Neuronal stem cell (in vitro differentiated cells): Measurements from ENCODE around the gene TGDS.
A peak's percentile ranks its signal among the peaks of the same experiment; 100 is the strongest.

Source experiments
- DNase-seq: peaks from one replicate; pipeline ENCODE4 v3.0.0-alpha.2; 2013; ENCODE audit warnings: low spot score
- H2AFZ ChIP-seq: one replicate; pipeline ENCODE4 v1.6.1; 2013; ENCODE audit warnings: mild to moderate bottlenecking, low read length, inconsistent platforms
- H2AK5ac ChIP-seq: 2 replicates; pipeline ENCODE4 v1.6.1; 2013; ENCODE audit warnings: low read depth, mild to moderate bottlenecking, inconsistent platforms, low read length, moderate library complexity, mixed read lengths
- H2BK120ac ChIP-seq: 2 replicates; pipeline ENCODE4 v1.6.1; 2013; ENCODE audit warnings: low read depth, mild to moderate bottlenecking, inconsistent platforms, low read length, moderate library complexity, mixed read lengths
- H2BK12ac ChIP-seq: one replicate; pipeline ENCODE4 v1.6.1; 2013; ENCODE audit warnings: low read length, inconsistent platforms
- H2BK15ac ChIP-seq: 2 replicates; pipeline ENCODE4 v1.6.1; 2013; ENCODE audit warnings: mild to moderate bottlenecking, low read length, inconsistent platforms, mixed read lengths
- H2BK5ac ChIP-seq: one replicate; pipeline ENCODE4 v1.6.1; 2013; ENCODE audit warnings: inconsistent platforms, mild to moderate bottlenecking, low read length, moderate library complexity
- H3K14ac ChIP-seq: one replicate; pipeline ENCODE4 v1.6.1; 2013; ENCODE audit warnings: low read length, inconsistent platforms
- H3K18ac ChIP-seq: 2 replicates; pipeline ENCODE4 v1.6.1; 2013; ENCODE audit warnings: low read length, inconsistent platforms
- H3K23ac ChIP-seq: 2 replicates; pipeline ENCODE4 v1.6.1; 2013; ENCODE audit warnings: low read depth, mild to moderate bottlenecking, mixed read lengths, low read length, inconsistent platforms; ENCODE audit not compliant: poor library complexity
- H3K27ac ChIP-seq: replicated peaks from 3 replicates; pipeline ENCODE4 v1.5.1; 2013; ENCODE audit warnings: low read length, inconsistent platforms
- H3K27me3 ChIP-seq, 3 experiments: 2 replicates each; pipeline ENCODE4 v1.6.1; 2013; ENCODE audit warnings: low read length in 3 of 3, mild to moderate bottlenecking in 2 of 3, inconsistent platforms in 1 of 3, low read depth in 1 of 3, mixed read lengths in 1 of 3, moderate library complexity in 1 of 3; ENCODE audit not compliant: control insufficient read depth in 3 of 3, insufficient read depth in 3 of 3
- H3K36me3 ChIP-seq, 2 donors: replicated peaks in 1 of 2; 2 replicates each; pipeline ENCODE4 v1.6.1; 2013; ENCODE audit warnings: low read length in 2 of 2; ENCODE audit not compliant: control insufficient read depth in 2 of 2, insufficient read depth in 2 of 2
- H3K4ac ChIP-seq: 2 replicates; pipeline ENCODE4 v1.6.1; 2013; ENCODE audit warnings: inconsistent platforms, mild to moderate bottlenecking, low read length, moderate library complexity
- H3K4me1 ChIP-seq, 2 donors: 1 replicate in 1 of 2; 2 replicates in 1 of 2; pipeline ENCODE4 v1.6.1; 2013; ENCODE audit warnings: low read length in 2 of 2, low read depth in 1 of 2; ENCODE audit not compliant: control insufficient read depth in 2 of 2, insufficient read depth in 1 of 2
- H3K4me2 ChIP-seq: one replicate; pipeline ENCODE4 v1.6.1; 2013; ENCODE audit warnings: mild to moderate bottlenecking, low read length, inconsistent platforms; ENCODE audit not compliant: insufficient read depth, poor library complexity, severe bottlenecking
- H3K4me3 ChIP-seq, 2 donors: 2 replicates each; pipeline ENCODE4 v1.5.1; 2013; ENCODE audit warnings: low read length in 2 of 2, mild to moderate bottlenecking in 2 of 2, inconsistent platforms in 1 of 2, moderate library complexity in 1 of 2
- H3K79me1 ChIP-seq: one replicate; pipeline ENCODE4 v1.6.1; 2013; ENCODE audit warnings: low read depth, mild to moderate bottlenecking, inconsistent platforms, low read length, moderate library complexity
- H3K9ac ChIP-seq: one replicate; pipeline ENCODE4 v1.6.1; 2013; ENCODE audit warnings: mild to moderate bottlenecking, low read depth, low read length, inconsistent platforms; ENCODE audit not compliant: poor library complexity
- H3K9me3 ChIP-seq, 2 donors: replicated peaks in 1 of 2; 2 replicates each; pipeline versions ENCODE3 to v1.6.1; 2013; ENCODE audit warnings: low read length in 2 of 2, mild to moderate bottlenecking in 2 of 2, inconsistent platforms in 1 of 2, low read depth in 1 of 2, mixed read lengths in 1 of 2, moderate library complexity in 1 of 2; ENCODE audit not compliant: control insufficient read depth in 2 of 2, insufficient read depth in 1 of 2
- H4K8ac ChIP-seq: one replicate; pipeline ENCODE4 v1.6.1; 2013; ENCODE audit warnings: low read depth, mild to moderate bottlenecking, inconsistent platforms, low read length, moderate library complexity
- H4K91ac ChIP-seq: one replicate; pipeline ENCODE4 v1.6.1; 2013; ENCODE audit warnings: low read length, low read depth, mild to moderate bottlenecking, inconsistent platforms; ENCODE audit not compliant: poor library complexity
- WGBS, 2 donors: extraction: QIAGEN DNeasy Blood & Tissue Kit; methylation state at CpG; one replicate each; pipeline ENCODE4 v1.1.7; 2013; ENCODE audit warnings: missing lambda C conversion rate in 2 of 2, mixed read lengths in 1 of 2; ENCODE audit not compliant: insufficient read length in 2 of 2, insufficient replicate concordance in 1 of 2; ENCODE audit errors: extremely low coverage in 2 of 2; 5-methylcytosine and 5-hydroxymethylcytosine counted together

TGDS gene

DNA sequence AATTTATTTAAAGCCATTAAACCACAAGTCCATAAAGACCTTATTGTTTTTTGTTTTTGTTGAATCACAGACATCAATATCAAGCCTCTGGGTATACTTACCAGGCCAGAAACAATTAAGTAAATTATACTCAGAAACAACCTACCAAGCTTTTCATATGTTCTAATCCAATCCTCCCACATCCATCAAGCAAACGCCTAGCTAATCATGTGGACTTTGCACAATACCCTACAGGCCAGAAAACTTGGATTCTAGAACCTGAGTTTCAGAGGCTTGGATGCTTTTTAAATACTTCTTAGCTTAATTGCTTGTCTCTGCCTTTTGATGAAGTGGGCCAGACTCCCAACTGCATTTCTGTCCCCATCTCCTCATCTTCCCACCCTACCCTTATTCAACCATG, 39.9 kb downstream of the TGDS start:
- Histone ChIP-seq H2BK15ac (no peak overlapping the region), H3K18ac (no peak overlapping the region), H2AFZ (no peak overlapping the region), H4K91ac (no peak overlapping the region), H4K8ac (no peak overlapping the region), H3K4me2 (no peak overlapping the region), H3K23ac (no peak overlapping the region), H3K4me1 (peaks cover 0 to 10% of the 10 kb centered on the region in 2 donors), H2BK5ac (no peak overlapping the region), H3K27ac (no peak overlapping the region), H2BK120ac (no peak overlapping the region), H3K4ac (no peak overlapping the region), H3K14ac (no peak overlapping the region), H3K9me3 (no peaks in the 10 kb centered on the region), H2BK12ac (no peak overlapping the region), H2AK5ac (no peak overlapping the region), H3K79me1 (no peaks in the 10 kb centered on the region), H3K36me3 (no peaks in the 10 kb centered on the region), H3K9ac (no peak overlapping the region), H3K4me3 (no peak overlapping the region), H3K27me3 (peaks cover 0 to 3% (median 0%) of the 10 kb centered on the region in 3 experiments)
- WGBS, 2 donors: no CpG with 5 or more reads among the region's 1 CpG
- no peak for DNase-seq

DNA sequence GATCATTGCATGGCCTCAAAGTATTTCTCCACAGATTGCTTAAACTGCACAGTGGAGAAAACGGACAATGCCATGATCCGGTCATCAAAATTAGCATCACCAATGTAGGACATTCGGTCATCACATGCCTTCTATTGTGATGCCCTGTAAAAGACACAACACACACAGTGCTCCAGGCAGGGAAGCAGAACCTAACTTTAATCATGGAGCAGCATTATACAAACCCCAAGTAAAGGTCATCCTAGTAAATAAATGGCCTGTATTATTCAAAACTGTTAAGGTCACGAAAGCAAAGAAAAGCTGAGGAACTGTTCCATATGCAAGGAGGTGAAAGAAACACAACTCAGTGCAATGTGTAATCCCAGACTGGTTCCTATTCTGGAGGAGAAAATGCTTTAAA, 42.2 kb downstream of the TGDS start:
- Histone ChIP-seq H2BK120ac (no peak overlapping the region), H3K4me1 (peaks cover 0 to 10% of the 10 kb centered on the region in 2 donors), H3K36me3 (no peaks in the 10 kb centered on the region), H3K4ac (no peak overlapping the region), H2BK5ac (no peak overlapping the region), H2BK15ac (no peak overlapping the region), H3K4me2 (no peak overlapping the region), H3K4me3 (no peak overlapping the region), H3K9ac (no peak overlapping the region), H3K27ac (no peak overlapping the region), H4K91ac (no peak overlapping the region), H3K27me3 (peaks cover 0 to 3% (median 0%) of the 10 kb centered on the region in 3 experiments), H2AFZ (peak overlapping the region; percentile 1), H3K14ac (no peak overlapping the region), H3K23ac (no peak overlapping the region), H2BK12ac (no peak overlapping the region), H2AK5ac (no peak overlapping the region), H3K18ac (no peak overlapping the region), H4K8ac (no peak overlapping the region), H3K9me3 (no peaks in the 10 kb centered on the region), H3K79me1 (no peaks in the 10 kb centered on the region)
- WGBS, 2 donors: no CpG with 5 or more reads among the region's 4 CpGs
- no peak for DNase-seq

DNA sequence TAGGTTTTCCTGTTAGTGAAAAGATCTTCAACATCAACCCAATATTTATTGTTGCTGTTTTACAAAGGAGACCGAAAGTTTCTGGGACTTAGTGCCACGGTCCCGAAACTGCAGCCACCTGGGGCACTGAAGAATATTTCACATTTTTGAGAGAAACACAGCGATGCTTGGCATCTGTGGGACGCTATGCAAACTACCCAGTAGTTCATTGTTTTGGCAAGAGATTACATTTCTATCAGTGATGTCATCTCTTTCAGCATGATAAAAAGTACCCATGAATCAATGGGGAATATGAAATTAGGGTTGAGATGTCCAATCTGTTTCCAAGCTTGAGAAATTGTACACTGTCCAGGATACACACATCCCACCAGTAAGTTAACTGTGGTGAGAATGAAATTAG, 43.9 kb downstream of the TGDS start:
- Histone ChIP-seq H2BK15ac (no peak overlapping the region), H2BK5ac (no peak overlapping the region), H3K9me3 (no peaks in the 10 kb centered on the region), H3K36me3 (no peaks in the 10 kb centered on the region), H3K4ac (no peak overlapping the region), H3K79me1 (no peaks in the 10 kb centered on the region), H4K91ac (no peak overlapping the region), H3K4me3 (no peak overlapping the region), H3K9ac (no peak overlapping the region), H3K23ac (no peak overlapping the region), H4K8ac (no peak overlapping the region), H2AK5ac (no peak overlapping the region), H3K4me1 (peaks cover 4 to 10% of the 10 kb centered on the region in 2 donors), H3K27me3 (peaks cover 0 to 3% (median 0%) of the 10 kb centered on the region in 3 experiments), H2BK120ac (no peak overlapping the region), H3K14ac (no peak overlapping the region), H2AFZ (no peak overlapping the region), H2BK12ac (no peak overlapping the region), H3K4me2 (no peak overlapping the region), H3K27ac (no peak overlapping the region), H3K18ac (no peak overlapping the region)
- WGBS, 2 donors: no CpG with 5 or more reads among the region's 5 CpGs
- DNase-seq: no peak

DNA sequence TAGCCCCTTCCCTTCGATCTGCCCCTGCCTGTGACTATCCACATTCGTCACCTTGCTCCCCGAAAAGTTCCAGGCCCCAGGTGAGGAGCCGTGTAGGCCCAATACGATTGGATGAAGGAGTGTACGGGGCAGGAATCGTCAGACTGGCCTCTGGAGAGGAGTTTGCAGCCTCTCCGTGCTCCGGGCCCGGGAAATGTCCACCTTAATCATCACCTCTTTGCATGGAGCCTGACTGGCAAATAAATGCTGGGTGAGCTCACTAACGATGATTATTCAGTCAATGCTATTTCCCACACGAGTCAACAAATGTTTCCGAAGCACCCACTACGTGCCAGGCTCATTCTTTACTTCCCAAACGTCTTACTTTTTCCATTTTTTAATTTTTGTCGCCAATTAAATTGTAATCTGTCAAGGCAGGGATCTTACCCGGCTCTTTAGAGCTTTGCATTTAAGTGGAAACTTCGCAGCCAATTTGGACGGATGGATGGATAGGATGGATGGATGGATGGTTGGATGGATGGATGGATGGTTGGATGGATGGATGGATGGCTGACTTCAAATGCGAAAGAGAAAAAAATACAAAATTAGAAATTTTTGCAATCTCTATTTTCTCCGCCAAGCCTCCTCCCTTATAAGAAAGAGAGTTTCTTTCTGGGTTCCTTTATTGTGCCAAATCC, 45.8 kb downstream of the TGDS start:
- Histone ChIP-seq H2BK15ac (peak overlapping the region; percentile 59), H3K4me1 (peaks cover 10 to 17% of the 10 kb centered on the region in 2 donors), H3K27ac (peak overlapping the region; percentile 90), H3K4ac (no peak overlapping the region), H4K91ac (no peak overlapping the region), H2AK5ac (no peak overlapping the region), H3K36me3 (no peaks in the 10 kb centered on the region), H3K4me3 (peak overlapping the region; percentile 65 to 85), H3K79me1 (no peaks in the 10 kb centered on the region), H3K9me3 (no peaks in the 10 kb centered on the region), H2BK5ac (no peak overlapping the region), H3K14ac (peak overlapping the region; percentile 14), H2AFZ (peak overlapping the region; percentile 91), H3K18ac (peak overlapping the region; percentile 92), H3K23ac (no peak overlapping the region), H2BK120ac (no peak overlapping the region), H3K4me2 (peak overlapping the region; percentile 64), H2BK12ac (no peak overlapping the region), H4K8ac (peak overlapping the region; percentile 19), H3K9ac (peak overlapping the region; percentile 86), H3K27me3 (no peaks in the 10 kb centered on the region)
- WGBS, 2 donors: no CpG with 5 or more reads among the region's 21 CpGs
- no peak for DNase-seq
